Fibroblast of gingiva (primary cell): ENCODE measurements around the gene ZNF615.
"Not testable (repeated sequence)": the region's sequence is repeated elsewhere in the genome, so short reads cannot be mapped to it uniquely, and the experiment has no call there.

ENCODE experiments used
- DNase-seq: peaks from one replicate; pipeline ENCODE4 v3.0.0-alpha.2; 2011; ENCODE audit warnings: low read depth

Gene ZNF615

DNA sequence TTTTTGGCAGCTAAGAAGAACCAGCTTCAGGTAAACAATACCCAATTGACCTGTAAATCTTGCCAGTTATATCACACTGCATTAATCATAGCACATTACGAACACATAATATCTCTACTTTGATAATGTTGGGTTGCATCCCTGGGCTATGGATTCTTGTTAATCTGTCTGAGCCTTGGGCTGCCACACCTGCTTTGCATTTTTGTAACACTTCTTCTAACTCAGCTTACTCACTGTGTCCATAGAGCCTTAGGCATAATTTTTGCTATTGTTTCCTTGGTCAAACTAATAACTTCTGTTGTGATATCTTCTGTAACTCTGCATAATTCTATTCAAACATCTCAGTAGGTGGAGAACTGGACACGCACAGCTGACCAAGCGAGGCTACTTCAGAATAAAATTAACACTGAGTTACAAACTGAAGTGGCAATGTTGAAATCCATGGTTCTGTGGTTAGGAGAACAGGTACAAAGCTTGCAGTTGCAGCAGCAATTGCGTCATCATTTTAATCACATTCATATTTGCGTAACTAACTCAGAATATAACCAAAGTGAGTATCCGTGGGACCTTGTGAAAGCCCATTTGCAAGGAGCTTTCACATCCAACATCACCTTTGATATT lies 27.8 kb downstream of the ZNF615 start:
- DNase-seq: peak; percentile 33

DNA sequence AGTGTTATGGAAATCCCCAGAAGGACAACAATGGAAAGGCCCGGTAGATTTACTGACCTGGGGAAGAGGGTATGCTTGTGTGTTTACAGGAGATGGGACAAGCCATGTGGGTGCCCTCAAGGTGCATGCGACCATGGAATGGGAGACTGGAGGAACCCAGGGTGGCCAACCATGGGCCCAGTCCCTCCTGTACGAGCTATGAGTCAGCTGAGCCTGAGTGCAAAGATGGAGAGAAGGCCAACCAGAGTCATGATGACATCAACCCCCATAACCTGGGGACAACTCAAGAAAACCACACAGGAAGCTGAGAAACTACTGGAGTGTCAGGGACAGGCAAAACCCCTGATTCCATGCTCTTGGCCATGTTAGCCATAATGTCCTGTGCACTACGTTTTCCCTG lies 29.1 kb downstream of the ZNF615 start:
- DNase-seq: no peak

DNA sequence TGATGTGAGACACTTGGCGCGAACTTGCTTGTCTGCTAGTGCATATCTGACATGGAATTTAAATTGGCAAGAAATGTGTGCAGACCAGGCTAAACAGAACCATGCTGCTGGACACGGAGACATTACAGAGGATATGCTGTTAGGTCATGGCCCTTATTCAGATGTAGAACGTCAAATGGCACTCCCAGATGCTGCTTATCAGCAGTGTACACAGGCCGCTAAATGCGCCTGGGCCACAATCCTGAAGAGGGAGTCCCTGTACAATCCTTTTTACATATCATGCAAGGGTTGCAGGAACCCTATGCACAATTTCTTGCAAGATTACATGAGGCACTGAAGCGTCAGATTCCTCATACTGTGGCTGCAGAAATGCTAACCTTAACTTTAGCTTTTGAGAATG lies 30.7 kb downstream of the ZNF615 start:
- no peak for DNase-seq

DNA sequence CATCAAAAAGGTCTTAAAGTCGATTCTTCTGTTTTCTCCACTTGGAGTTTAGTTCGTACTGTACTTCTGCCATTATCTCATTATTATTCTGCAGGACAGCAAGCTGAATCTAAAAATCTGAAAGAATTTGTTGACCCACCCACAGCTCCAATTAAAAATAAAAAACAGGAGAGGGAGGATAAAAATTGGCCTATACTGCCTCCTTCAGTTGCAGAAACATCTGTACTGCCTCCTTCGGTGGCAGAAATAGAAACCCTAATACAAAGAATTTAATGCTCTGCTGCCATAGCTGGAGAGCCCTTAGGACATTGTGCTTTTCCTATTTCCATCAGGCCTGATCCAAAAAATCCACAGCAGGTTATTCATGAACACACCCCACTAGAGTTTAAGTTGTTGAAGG lies 31.2 kb downstream of the ZNF615 start:
- DNase-seq: no peak

DNA sequence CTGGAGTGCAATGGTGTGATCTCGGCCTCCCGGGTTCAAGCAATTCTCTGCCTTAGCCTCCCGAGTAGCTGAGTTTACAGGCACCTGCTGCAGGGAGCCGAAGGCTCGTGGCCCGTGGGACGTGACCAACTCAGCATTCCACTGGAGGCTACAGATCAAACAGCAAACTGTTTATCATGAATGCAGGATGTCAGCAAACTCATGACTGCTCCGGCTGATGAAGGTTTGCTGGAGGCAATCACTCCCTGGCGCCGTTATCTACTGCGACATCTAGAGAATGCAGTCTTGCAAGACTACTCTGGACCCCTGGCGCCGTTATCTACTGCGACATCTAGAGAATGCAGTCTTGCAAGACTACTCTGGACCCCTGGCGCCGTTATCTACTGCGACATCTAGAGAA lies 32.2 kb downstream of the ZNF615 start:
- DNase-seq: not testable (repeated sequence)

DNA sequence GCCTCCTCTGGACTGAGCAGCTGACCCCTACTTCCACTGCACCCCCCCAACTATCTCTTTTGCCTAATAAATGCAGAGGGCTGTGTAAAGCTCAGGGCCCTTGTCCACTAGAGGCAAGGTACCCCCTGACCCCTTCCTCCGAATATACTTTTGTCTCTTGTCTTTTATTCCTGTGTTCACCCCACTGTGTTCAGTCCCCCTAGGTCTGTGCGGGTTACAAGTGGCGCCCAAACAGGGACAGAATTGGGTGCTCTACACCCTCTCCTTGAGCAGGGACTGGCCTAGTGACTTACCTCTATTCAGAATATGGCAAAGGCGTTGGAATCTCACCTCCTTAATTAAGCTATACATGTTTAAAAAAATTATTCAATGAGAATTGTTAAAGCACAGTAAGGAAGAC lies 36.4 kb downstream of the ZNF615 start:
- DNase-seq: no peak

DNA sequence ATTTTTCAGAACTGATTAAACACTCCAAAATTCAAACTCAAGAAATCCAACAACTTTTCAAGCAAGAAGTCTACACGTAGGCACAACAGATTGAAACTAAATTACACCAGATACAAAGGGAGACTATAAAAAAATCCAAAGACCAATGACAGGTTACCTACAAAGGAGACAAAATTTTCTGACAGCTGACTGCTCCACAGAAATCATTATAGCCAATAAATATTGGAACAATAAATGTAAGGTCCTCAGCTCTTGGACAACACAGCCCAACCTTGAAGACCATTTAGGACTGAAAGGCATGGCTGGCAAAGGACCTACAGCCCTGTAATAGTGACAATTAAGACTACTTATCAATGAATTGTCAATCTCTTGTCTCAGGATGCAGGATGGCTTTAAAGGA lies 37.3 kb downstream of the ZNF615 start:
- DNase-seq: no peak

DNA sequence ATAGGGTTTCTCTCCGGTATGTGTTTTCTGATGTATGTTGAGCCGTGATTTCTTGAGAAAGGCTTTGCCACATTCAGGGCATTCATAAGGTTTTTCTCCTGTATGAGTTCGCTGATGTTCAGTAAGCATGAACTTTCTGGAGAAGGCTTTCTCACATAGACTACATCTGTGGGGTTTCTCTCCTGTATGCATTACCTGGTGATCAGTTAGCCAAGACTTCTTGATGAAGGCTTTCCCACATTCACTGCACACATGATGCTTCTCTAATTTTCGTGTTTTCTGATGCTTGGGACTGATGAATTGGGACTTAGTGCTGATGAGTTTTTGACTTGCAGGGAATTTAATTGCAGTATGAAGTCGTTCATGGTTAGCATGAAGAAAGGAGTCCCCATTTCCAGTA lies 42.4 kb downstream of the ZNF615 start:
- no peak for DNase-seq

DNA sequence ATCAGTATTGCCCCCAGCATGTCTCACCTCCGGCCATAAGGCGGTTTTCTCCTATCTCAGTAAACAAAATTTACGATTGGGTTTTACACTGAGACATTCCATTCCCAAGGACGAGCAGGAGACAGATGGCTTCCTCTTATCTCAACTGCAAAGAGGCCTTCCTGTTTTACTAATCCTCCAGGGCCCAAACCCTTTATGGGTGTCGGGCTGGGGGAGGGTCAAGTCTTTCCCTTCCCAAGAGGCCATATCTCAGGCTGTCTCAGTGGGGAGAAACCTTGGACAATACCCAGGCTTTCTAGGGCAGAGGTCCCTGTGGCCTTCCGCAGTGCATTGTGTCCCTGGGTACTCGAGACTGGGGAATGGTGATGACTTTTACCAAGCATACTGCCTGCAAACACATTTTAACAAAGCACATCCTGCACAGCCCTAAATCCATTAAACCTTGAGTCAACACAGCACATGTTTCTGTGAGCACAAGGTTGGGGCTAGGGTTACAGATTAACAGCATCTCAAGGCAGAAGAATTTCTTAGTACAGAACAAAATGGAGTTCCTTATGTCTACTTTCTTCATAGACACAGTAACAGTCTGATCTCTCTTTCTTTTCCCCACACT lies 47.3 kb downstream of the ZNF615 start:
- not testable (repeated sequence) for DNase-seq

DNA sequence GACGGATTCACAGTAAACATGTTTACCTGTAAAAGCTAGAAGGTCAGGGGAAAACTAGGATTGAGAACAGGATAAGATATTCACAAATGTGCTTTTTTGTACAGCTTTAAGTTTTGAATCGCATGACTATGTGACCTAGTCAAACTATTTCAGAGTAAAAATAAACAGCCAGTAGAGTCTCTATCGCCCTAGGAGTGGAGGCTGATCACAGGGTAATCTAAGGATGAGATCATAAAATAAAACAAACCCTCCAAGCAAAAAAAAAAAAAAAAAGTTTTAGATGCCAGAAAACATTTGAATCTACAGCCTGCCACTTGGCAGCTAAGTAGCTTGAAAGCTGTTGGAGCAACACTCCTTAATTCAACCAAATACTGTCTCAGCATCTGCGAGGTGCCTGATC lies 48.2 kb downstream of the ZNF615 start:
- no peak for DNase-seq

DNA sequence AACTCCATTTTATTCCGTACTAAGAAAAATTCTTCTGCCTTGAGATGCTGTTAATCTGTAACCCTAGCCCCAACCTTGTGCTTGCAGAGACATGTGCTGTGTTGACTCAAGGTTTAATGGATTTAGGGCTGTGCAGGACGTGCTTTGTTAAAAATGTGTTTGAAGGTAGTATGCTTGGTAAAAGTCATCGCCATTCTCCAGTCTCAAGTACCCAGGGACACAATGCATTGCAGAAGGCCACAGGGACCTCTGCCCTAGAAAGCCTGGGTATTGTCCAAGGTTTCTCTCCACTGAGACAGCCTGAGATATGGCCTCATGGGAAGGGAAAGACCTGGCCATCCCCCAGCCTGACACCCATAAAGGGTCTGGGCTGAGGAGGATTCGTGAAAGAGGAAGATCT lies 50.2 kb downstream of the ZNF615 start:
- DNase-seq: not testable (repeated sequence)

DNA sequence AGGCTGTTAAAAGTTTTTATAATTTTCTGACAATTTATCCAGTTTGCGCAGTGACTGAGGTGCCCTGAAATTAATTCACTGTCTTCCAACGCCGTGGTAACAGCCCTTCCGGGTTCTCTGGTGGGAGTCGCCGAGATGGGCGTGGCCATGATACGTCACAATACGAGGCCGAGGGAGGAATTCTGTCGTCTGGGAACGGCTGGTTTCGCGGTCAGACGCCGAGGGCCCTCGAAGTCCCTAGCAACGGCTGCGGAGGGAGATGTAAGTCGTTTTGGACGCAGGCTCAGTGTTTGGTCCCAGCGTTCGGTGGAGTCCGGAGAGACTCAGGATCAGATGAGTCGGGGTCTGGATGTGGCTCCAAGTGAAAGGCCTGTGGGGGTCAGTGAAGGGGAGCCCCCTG lies 59.0 kb downstream of the ZNF615 start:
- peak; percentile 29 for DNase-seq

DNA sequence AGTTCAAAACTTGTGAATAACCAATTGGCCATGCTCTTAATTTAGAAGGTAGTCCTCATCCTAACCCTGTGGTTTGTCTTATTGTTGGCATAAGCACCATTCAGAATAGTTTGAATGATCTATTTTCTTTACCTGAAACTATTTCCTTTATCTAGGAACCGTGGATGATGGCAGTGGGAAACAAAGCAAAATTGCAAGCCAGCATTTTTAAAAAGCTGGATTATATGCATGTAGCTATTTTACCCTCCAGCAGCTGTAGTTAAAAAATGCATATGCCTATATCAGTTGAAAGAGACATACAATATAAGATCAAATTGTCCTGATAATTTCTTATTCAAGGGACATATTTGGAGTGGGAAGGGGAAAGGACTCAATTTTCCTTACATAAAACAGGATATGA lies 61.4 kb downstream of the ZNF615 start:
- no peak for DNase-seq

DNA sequence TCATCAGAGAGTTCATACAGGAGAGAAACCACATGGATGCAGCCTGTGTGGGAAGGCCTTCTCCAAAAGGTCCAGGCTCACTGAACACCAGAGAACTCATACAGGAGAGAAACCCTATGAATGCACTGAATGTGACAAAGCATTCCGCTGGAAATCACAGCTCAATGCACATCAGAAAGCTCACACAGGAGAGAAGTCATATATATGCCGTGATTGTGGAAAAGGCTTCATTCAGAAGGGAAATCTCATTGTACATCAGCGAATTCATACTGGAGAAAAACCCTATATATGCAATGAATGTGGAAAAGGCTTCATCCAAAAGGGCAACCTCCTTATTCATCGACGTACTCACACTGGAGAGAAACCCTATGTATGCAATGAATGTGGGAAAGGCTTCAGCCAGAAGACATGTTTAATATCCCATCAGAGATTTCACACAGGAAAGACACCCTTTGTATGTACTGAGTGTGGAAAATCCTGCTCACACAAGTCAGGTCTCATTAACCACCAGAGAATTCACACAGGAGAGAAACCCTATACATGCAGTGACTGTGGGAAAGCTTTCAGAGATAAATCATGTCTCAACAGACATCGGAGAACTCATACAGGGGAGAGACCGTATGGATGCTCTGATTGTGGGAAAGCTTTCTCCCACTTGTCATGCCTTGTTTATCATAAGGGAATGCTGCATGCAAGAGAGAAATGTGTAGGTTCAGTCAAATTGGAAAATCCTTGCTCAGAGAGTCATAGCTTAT lies 63.0 kb downstream of the ZNF615 start:
- no peak for DNase-seq
